BE2C (cell line): ENCODE data around the gene COMP.

Experiments
- DNase-seq: peaks from one replicate; pipeline ENCODE4 v3.0.0-alpha.2; 2020
- H3K27me3 ChIP-seq: fragments of 250-450 bp; sonication (Bioruptor Pico); 2 replicates; pipeline ENCODE4 v1.5.1; 2020; ENCODE audit warnings: mild to moderate bottlenecking
- H3K36me3 ChIP-seq: fragments of 250-450 bp; sonication (Bioruptor Pico); 2 replicates; pipeline ENCODE4 v1.5.1; 2020; ENCODE audit warnings: mild to moderate bottlenecking
- H3K4me1 ChIP-seq: fragments of 250-450 bp; sonication (Bioruptor Pico); 2 replicates; pipeline ENCODE4 v1.5.1; 2020
- H3K4me3 ChIP-seq: 2 replicates; pipeline ENCODE4 v1.5.1; 2011; ENCODE audit warnings: low read depth, low read length
- H3K9me3 ChIP-seq: fragments of 250-450 bp; sonication (Bioruptor Pico); 2 replicates; pipeline ENCODE4 v1.5.1; 2020
- TF ChIP-seq, protein P1 (sequence below): IDR thresholded peaks from 2 replicates; pipeline ENCODE4 v1.5.1; 2012; ENCODE audit warnings: mild to moderate bottlenecking, low read depth, low read length

COMP gene

DNA sequence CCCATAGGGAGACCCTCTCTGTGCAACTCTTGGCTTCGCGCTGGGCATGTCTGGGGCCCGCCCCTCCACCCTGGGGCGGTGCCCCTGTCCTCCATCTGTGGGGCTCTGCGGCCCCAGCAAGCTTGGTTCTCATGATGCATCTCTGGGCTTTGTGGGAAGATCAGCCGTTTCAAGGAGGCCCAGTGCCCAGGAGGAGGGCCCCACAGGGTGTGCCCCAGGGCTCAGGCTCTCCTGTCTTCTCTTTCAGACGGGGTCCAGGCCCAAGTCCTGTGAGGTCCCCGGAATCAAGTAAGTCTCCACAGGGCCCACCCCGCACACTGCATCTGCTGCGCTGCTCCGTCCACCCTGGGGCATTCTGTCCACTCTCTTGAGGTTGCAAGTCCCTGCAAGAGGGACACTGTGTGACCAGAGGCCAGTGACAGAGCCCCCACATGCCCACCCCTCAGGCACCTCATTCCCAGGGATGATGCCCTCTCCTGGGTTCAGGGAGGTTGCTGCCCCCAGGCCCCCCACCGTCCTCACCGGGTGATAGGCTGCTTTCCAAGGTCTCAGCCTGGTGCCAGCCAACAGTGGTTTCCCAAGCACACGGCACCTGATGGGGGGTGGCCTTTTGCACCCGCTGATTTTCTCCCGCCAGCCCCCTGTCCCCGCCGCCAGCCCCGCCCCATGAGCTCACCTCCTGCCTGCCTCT is 31.7 kb downstream of the COMP start:
- Histone ChIP-seq H3K4me3 (no peak overlapping the region), H3K9me3 (no peaks in the 10 kb centered on the region), H3K4me1 (peaks cover 28% of the 10 kb centered on the region), H3K36me3 (no peaks in the 10 kb centered on the region), H3K27me3 (no peaks in the 10 kb centered on the region)
- TF ChIP-seq, protein P1, sequence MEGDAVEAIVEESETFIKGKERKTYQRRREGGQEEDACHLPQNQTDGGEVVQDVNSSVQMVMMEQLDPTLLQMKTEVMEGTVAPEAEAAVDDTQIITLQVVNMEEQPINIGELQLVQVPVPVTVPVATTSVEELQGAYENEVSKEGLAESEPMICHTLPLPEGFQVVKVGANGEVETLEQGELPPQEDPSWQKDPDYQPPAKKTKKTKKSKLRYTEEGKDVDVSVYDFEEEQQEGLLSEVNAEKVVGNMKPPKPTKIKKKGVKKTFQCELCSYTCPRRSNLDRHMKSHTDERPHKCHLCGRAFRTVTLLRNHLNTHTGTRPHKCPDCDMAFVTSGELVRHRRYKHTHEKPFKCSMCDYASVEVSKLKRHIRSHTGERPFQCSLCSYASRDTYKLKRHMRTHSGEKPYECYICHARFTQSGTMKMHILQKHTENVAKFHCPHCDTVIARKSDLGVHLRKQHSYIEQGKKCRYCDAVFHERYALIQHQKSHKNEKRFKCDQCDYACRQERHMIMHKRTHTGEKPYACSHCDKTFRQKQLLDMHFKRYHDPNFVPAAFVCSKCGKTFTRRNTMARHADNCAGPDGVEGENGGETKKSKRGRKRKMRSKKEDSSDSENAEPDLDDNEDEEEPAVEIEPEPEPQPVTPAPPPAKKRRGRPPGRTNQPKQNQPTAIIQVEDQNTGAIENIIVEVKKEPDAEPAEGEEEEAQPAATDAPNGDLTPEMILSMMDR = no peak
- no peak for DNase-seq

- H3K36me3 ChIP-seq = peaks cover 3% of the 10 kb centered on the region
- DNase-seq = peak; percentile 77
- no peak overlapping the region for H3K4me3 ChIP-seq
- no peaks in the 10 kb centered on the region for H3K9me3 ChIP-seq
- no peaks in the 10 kb centered on the region for H3K27me3 ChIP-seq
- H3K4me1 ChIP-seq = peaks cover 11% of the 10 kb centered on the region
- TF ChIP-seq, protein P1 = no peak
These were observed 34.2 kb downstream of the COMP start for GRCh38 chr19:18756896-18757295.

- H3K4me3 ChIP-seq = no peak overlapping the region
- TF ChIP-seq, protein P1 = no peak
- H3K9me3 ChIP-seq = no peaks in the 10 kb centered on the region
- H3K4me1 ChIP-seq = peaks cover 7% of the 10 kb centered on the region
- peaks cover 3% of the 10 kb centered on the region for H3K36me3 ChIP-seq
- H3K27me3 ChIP-seq = no peaks in the 10 kb centered on the region
- DNase-seq = no peak
These were observed 36.6 kb downstream of the COMP start for GRCh38 chr19:18754501-18754900.

GRCh38 chr19:18751571-18751970 is 39.5 kb downstream of the COMP start:
- Histone ChIP-seq H3K4me3 (no peak overlapping the region), H3K36me3 (peaks cover 3% of the 10 kb centered on the region), H3K4me1 (peaks cover 5% of the 10 kb centered on the region; the same call in 1 of the 2 replicates), H3K27me3 (no peaks in the 10 kb centered on the region), H3K9me3 (no peaks in the 10 kb centered on the region)
- DNase-seq = no peak
- TF ChIP-seq, protein P1 = no peak

- no peak for DNase-seq
- no peaks in the 10 kb centered on the region for H3K9me3 ChIP-seq
- TF ChIP-seq, protein P1 = no peak
- no peaks in the 10 kb centered on the region for H3K27me3 ChIP-seq
- H3K4me1 ChIP-seq = peaks cover 11% of the 10 kb centered on the region
- peaks cover 3% of the 10 kb centered on the region for H3K36me3 ChIP-seq
- no peak overlapping the region for H3K4me3 ChIP-seq
These were observed 40.7 kb downstream of the COMP start for GRCh38 chr19:18750295-18750970.
